DOHH2 (cell line): ENCODE results near the gene TBC1D4.

Experiments used
- H3F3A ChIP-seq: fragments of 200-600 bp; sonication (generic), shearing (Covaris generic); 2 replicates; pipeline ENCODE4 v1.6.0; 2016; ENCODE audit warnings: antibody characterized with exemption, mild to moderate bottlenecking; ENCODE audit not compliant: control insufficient read depth, insufficient read depth
- H3K27ac ChIP-seq: fragments of 200-600 bp; sonication (generic); 2 replicates; pipeline ENCODE4 v1.5.1; 2014; ENCODE audit warnings: low read depth, mild to moderate bottlenecking, low read length, moderate library complexity
- H3K27me3 ChIP-seq: fragments of 200-600 bp; sonication (generic); 2 replicates; pipeline ENCODE4 v1.6.1; 2014; ENCODE audit warnings: mild to moderate bottlenecking, low read length, mixed read lengths; ENCODE audit not compliant: control insufficient read depth
- H3K36me3 ChIP-seq: fragments of 200-600 bp; sonication (generic); 2 replicates; pipeline ENCODE4 v1.6.1; 2014; ENCODE audit warnings: mild to moderate bottlenecking, low read length, moderate library complexity, mixed read lengths; ENCODE audit not compliant: control insufficient read depth
- H3K4me1 ChIP-seq: fragments of 200-600 bp; sonication (generic); 2 replicates; pipeline ENCODE4 v1.6.1; 2014; ENCODE audit warnings: mild to moderate bottlenecking, low read length, mixed read lengths; ENCODE audit not compliant: control insufficient read depth
- H3K4me2 ChIP-seq: fragments of 200-600 bp; sonication (generic); 2 replicates; pipeline ENCODE4 v1.6.0; 2014; ENCODE audit warnings: mild to moderate bottlenecking, low read length, moderate library complexity
- H3K4me3 ChIP-seq: fragments of 200-600 bp; sonication (generic); 2 replicates; pipeline ENCODE4 v1.5.1; 2014; ENCODE audit warnings: mild to moderate bottlenecking, low read length, mixed read lengths
- H3K79me2 ChIP-seq: fragments of 200-600 bp; sonication (generic); 2 replicates; pipeline ENCODE4 v1.6.1; 2014; ENCODE audit warnings: mild to moderate bottlenecking, low read length, mixed read lengths; ENCODE audit not compliant: control insufficient read depth
- H3K9me2 ChIP-seq: fragments of 200-600 bp; sonication (generic); replicated peaks from 2 replicates; pipeline ENCODE4 v1.6.1; 2014; ENCODE audit warnings: mild to moderate bottlenecking, low read length, mixed read lengths; ENCODE audit not compliant: control insufficient read depth
- H3K9me3 ChIP-seq: fragments of 200-600 bp; sonication (generic); 2 replicates; pipeline ENCODE4 v1.6.1; 2014; ENCODE audit warnings: antibody characterized with exemption, low read length, mixed read lengths; ENCODE audit not compliant: control insufficient read depth, insufficient read depth
- H4K20me1 ChIP-seq: fragments of 200-600 bp; sonication (generic); 2 replicates; pipeline ENCODE4 v1.6.0; 2014; ENCODE audit warnings: low read depth, mild to moderate bottlenecking, antibody characterized with exemption, low read length, moderate library complexity; ENCODE audit not compliant: control insufficient read depth, insufficient read depth
- EZH2phosphoT487 ChIP-seq: fragments of 200-600 bp; sonication (generic); IDR thresholded peaks from 2 replicates; pipeline ENCODE4 v1.6.1; 2017; ENCODE audit warnings: borderline replicate concordance, mild to moderate bottlenecking, antibody characterized with exemption, low read length, moderate library complexity, mixed read lengths
- TF ChIP-seq, protein P1 (sequence below): fragments of 200-600 bp; sonication (generic); IDR thresholded peaks from one replicate; pipeline ENCODE4 v1.5.1; 2014; ENCODE audit warnings: antibody characterized with exemption, mild to moderate bottlenecking, low read depth, low read length; ENCODE audit not compliant: poor library complexity, severe bottlenecking

Gene TBC1D4

DNA sequence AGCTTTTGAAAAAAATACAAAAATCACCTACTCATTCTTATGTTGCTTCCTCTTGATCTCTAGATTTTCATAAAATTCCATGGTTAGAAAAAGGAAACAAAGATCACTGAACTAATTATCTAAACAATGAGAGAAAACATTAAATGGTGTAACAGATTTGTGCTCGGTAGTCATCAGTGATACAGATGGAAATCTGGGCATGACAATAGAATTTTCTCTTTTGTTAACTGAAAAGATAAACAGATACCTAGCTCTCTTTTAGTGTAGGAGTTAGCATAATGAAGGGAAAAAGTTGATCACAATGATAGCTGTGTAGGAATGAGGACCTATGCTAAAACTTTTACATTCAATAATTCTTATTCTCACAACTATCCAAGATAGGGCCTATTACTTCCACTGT, 103.7 kb downstream of the TBC1D4 start:
- H3K4me3 ChIP-seq = no peak overlapping the region
- H3K9me3 ChIP-seq = no peaks in the 10 kb centered on the region
- peak overlapping the region; percentile 44 for H3K4me2 ChIP-seq
- peaks cover 14% of the 10 kb centered on the region for H3K36me3 ChIP-seq
- H3K27ac ChIP-seq = peak overlapping the region; percentile 38
- H3K27me3 ChIP-seq = no peaks in the 10 kb centered on the region
- no peaks in the 10 kb centered on the region for H3K9me2 ChIP-seq
- H3F3A ChIP-seq = peaks cover 34% of the 10 kb centered on the region
- TF ChIP-seq, protein P1, sequence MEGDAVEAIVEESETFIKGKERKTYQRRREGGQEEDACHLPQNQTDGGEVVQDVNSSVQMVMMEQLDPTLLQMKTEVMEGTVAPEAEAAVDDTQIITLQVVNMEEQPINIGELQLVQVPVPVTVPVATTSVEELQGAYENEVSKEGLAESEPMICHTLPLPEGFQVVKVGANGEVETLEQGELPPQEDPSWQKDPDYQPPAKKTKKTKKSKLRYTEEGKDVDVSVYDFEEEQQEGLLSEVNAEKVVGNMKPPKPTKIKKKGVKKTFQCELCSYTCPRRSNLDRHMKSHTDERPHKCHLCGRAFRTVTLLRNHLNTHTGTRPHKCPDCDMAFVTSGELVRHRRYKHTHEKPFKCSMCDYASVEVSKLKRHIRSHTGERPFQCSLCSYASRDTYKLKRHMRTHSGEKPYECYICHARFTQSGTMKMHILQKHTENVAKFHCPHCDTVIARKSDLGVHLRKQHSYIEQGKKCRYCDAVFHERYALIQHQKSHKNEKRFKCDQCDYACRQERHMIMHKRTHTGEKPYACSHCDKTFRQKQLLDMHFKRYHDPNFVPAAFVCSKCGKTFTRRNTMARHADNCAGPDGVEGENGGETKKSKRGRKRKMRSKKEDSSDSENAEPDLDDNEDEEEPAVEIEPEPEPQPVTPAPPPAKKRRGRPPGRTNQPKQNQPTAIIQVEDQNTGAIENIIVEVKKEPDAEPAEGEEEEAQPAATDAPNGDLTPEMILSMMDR = no peak
- TF ChIP-seq EZH2phosphoT487 = no peak
- H3K79me2 ChIP-seq = peaks cover 99% of the 10 kb centered on the region
- H3K4me1 ChIP-seq = peaks cover 98% of the 10 kb centered on the region
- no peaks in the 10 kb centered on the region for H4K20me1 ChIP-seq

DNA sequence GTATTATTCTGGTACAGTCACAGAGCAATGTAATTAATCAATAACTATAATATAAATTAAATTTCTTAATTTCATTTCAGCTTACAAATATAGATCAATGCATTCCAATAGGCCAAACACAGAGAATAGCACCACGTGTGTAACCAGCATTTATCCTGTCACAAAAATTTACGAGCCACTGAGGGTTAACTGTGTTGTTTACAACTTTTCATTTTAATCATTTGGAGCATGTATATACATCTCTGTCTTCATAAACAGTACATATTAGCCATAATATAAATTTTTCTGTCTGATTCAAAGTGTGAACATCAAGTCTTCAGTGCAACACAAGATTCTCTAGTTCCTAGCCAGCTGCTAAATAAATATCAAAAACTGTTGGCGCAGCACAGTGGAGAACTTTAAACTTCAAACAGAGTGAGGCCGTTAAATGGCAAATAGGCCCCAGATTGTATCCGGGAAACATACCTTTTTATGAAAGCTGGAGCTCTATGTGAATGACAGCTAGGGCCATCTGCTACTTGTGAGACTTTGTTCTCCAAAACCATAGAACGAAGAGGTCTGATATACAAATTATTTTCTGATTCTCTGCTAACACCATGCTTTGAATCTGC, 105.1 kb downstream of the TBC1D4 start:
- TF ChIP-seq, protein P1 = no peak
- TF ChIP-seq EZH2phosphoT487 = no peak
- Histone ChIP-seq H3K27ac (peak overlapping the region; percentile 86), H3K27me3 (no peaks in the 10 kb centered on the region)

DNA sequence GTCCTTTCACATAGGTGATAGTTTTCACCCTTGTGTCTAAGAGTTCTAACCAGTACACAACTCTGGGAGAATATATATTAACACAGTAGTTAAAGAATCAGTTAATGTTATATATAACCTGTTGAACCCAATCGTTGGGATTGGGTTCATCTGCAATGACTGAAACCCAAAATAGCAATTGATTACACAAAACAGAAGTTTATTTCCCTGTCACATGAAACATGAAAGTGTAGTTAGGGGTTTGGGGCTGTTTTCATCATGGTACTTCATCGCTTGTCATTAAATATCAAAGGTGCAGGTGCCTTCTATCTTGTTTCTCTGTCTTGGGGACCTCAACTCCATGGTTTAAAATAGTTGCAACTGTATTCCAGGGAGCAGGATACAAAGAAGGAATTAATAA, 106.6 kb downstream of the TBC1D4 start:
- Histone ChIP-seq H3K27me3 (no peaks in the 10 kb centered on the region), H3F3A (peaks cover 37% of the 10 kb centered on the region), H3K79me2 (peaks cover 99% of the 10 kb centered on the region), H3K27ac (peak overlapping the region; percentile 86), H4K20me1 (no peaks in the 10 kb centered on the region), H3K36me3 (peaks cover 14% of the 10 kb centered on the region), H3K9me2 (no peaks in the 10 kb centered on the region), H3K4me3 (peak overlapping the region; percentile 71), H3K4me1 (peaks cover 99% of the 10 kb centered on the region), H3K4me2 (peak overlapping the region; percentile 71), H3K9me3 (no peaks in the 10 kb centered on the region)
- TF ChIP-seq, protein P1 = no peak
- no peak for TF ChIP-seq EZH2phosphoT487

More for the DNA sequence above, 105.1 kb downstream of the TBC1D4 start:
- Histone ChIP-seq H3K4me1 (peaks cover 98% of the 10 kb centered on the region), H3K4me2 (peak overlapping the region; percentile 71), H3K9me3 (no peaks in the 10 kb centered on the region), H3K4me3 (no peak overlapping the region), H3K9me2 (no peaks in the 10 kb centered on the region), H3F3A (peaks cover 37% of the 10 kb centered on the region), H3K79me2 (peaks cover 99% of the 10 kb centered on the region), H3K36me3 (peaks cover 14% of the 10 kb centered on the region), H4K20me1 (no peaks in the 10 kb centered on the region)
